ENCODE results near the gene MYO18B. TPM values are rescaled to one million over a fixed set of nuclear protein-coding genes. Genes with fewer than 3 reads are reported as not detected.

Gene MYO18B
- total RNA-seq, 2 donors from 2014 or later = 0.11 TPM; not detected in 1

DNA sequence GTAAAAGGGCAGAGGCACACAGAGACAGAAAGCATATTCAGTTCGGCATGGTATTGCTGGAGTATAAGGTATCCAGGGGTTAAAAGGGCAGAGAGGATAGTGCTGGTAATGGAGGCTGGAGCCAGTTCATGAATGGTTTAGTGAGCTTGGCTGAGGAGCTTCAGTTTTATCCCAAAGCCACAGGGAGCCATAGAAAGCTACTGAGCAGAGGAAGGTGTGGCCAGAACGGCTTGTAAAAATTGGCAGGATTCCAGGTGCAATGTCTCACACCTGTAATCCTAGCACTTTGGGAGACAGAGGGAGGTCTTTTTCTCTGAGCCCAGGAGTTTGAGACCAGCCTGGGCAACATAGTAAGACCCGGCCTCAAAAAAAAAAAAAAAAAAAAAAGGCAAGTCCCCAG is 186.1 kb downstream of the MYO18B start:
- intact Hi-C loops (cut with DNase I) = no loop called here
- H3K9ac ChIP-seq (ENCODE audit: low read depth in 2 of 2, low read length in 2 of 2) = no peak overlapping the region
- H3K27ac ChIP-seq = no peak overlapping the region
- no peak for TF ChIP-seq CTCF (IDR thresholded peaks at IDR 0.05)
- H3K27me3 ChIP-seq = peaks cover 3% of the 10 kb centered on the region
- no peaks in the 10 kb centered on the region for H3K4me1 ChIP-seq
- H3K4me3 ChIP-seq = no peak overlapping the region
- no peaks in the 10 kb centered on the region for H3K36me3 ChIP-seq
- no peaks in the 10 kb centered on the region for H3K9me3 ChIP-seq
- DNase-seq = no peak

DNA sequence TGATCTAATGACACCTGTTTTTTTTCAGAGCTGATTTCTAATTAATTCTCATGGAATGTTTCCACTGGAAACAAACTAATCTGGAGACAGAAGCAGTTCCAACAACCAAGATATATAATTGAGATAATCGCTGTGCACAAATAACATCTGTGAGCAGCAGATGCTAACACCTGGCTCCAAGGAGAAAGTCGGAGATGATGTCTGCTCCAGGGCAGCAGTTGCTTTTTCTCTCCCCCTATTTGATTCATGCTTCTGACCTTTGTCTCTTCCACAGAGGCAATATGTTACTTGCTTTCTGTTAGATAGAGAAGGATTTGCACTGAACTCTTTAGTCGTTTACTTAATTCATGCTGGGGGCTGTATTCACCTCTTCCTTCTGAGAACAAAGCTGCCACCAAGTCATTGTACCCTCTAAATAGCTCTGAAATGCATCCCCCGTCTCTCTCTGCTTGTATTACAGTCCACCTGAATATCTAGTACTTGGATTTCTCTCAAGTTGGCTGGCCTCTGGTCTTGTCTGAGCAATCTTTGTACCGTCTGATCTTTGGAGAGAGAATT is 187.4 kb downstream of the MYO18B start:
- H3K4me1 ChIP-seq = no peaks in the 10 kb centered on the region
- H3K27ac ChIP-seq = no peak overlapping the region
- no peak for DNase-seq
- intact Hi-C loops (cut with DNase I) = no loop called here
- no peak overlapping the region for H3K4me3 ChIP-seq
- no peak overlapping the region for H3K9ac ChIP-seq (ENCODE audit: low read depth in 2 of 2, low read length in 2 of 2)
- peaks cover 3% of the 10 kb centered on the region for H3K27me3 ChIP-seq
- TF ChIP-seq CTCF (IDR thresholded peaks at IDR 0.05) = no peak
- no peaks in the 10 kb centered on the region for H3K9me3 ChIP-seq
- H3K36me3 ChIP-seq = no peaks in the 10 kb centered on the region

DNA sequence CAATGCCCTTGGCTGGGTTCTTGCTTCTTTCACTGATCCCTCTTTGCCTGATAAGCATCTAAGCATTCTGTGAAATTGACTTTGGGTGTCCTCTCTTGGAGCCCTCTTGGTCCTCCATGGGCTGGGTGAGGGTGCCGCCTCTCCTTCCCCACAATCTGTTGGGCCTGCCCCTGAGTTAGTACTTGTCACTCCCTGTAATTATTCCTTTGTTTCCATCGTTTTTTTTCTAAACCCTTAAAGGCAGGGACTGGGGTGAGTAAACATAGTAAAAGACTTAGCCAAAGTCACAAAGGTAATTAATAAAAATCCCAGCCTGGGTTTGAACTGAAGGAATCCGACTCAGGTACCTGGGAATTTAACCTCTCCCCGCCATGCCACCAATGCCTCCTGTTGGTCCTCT is 188.1 kb downstream of the MYO18B start:
- Histone ChIP-seq H3K27me3 (peaks cover 3% of the 10 kb centered on the region), H3K4me3 (no peak overlapping the region), H3K27ac (no peak overlapping the region), H3K36me3 (no peaks in the 10 kb centered on the region), H3K4me1 (no peaks in the 10 kb centered on the region), H3K9me3 (no peaks in the 10 kb centered on the region), H3K9ac (ENCODE audit: low read depth in 2 of 2, low read length in 2 of 2) (no peak overlapping the region)
- no peak for TF ChIP-seq CTCF (IDR thresholded peaks at IDR 0.05)
- intact Hi-C loops (cut with DNase I) = no loop called here
- DNase-seq = no peak

DNA sequence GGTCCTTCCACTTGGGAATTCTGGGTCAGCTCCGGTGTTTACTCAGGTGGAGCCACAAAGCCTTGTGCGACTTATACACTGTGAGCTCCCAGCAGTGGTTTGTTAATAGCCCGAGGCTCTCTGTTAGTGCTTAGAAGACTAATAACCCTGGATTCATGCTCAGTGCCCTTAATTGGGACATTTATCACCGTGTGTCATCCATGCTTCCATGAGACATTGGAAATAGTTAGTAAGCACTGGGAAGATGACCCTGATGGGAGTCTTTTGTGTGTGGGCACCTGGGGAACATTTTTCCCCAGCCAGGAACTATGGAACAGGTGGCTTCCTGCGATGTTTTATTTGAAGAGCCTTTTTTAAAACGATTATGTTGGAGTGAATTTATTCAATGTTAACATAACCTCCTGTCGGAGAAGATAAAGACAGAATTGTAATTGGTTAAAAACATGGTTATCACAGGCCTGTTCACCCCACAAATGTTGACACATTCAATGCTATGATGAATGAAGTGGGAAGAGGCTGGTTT is 188.9 kb downstream of the MYO18B start:
- no peak for TF ChIP-seq CTCF (IDR thresholded peaks at IDR 0.05)
- Histone ChIP-seq H3K27ac (no peak overlapping the region), H3K9me3 (no peaks in the 10 kb centered on the region), H3K4me3 (no peak overlapping the region), H3K4me1 (no peaks in the 10 kb centered on the region), H3K9ac (ENCODE audit: low read depth in 2 of 2, low read length in 2 of 2) (no peak overlapping the region), H3K36me3 (no peaks in the 10 kb centered on the region), H3K27me3 (peaks cover 3% of the 10 kb centered on the region)
- intact Hi-C loops (cut with DNase I) = no loop called here
- DNase-seq = no peak

DNA sequence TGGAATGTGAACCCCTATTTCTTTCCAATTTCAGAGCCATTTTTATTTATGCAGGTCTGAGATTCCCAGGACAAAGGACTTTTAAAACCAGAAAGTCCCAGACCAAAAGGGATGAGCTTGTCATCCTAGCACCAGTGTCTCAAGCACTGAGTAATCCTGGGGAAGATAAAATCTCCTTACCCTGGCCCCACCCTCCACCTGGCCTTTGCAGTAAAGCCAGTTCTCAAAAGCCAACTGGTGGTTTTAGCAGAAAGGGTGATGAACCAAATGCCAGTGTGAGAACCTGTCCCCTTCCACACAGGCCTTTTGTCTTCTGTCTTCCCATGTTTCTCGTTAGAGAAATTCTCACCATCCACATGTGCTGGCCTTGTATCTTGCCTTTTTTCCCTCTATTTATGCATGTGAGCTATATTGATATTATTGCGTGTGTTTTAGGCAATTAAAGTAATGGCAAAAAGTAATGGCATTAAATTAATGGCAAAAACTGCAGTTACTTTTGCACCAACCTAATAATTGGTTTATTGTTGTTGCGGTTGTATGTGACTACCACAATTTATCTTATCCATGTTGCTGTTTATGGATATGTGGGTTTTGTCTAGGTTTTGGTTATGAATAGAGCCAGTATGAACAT is 191.3 kb downstream of the MYO18B start:
- no peak overlapping the region for H3K9ac ChIP-seq (ENCODE audit: low read depth in 2 of 2, low read length in 2 of 2)
- DNase-seq = no peak
- TF ChIP-seq CTCF (IDR thresholded peaks at IDR 0.05) = no peak
- no peaks in the 10 kb centered on the region for H3K36me3 ChIP-seq
- H3K27me3 ChIP-seq = peaks cover 3% of the 10 kb centered on the region
- intact Hi-C loops (cut with DNase I) = no loop called here
- no peak overlapping the region for H3K27ac ChIP-seq
- H3K4me1 ChIP-seq = no peaks in the 10 kb centered on the region
- no peaks in the 10 kb centered on the region for H3K9me3 ChIP-seq
- no peak overlapping the region for H3K4me3 ChIP-seq

Data from colonic mucosa (tissue), 4 donors.